ENCODE results near the gene EPN2. TPM values are rescaled to one million over a fixed set of nuclear protein-coding genes. Genes with fewer than 3 reads are reported as not detected.

The EPN2 gene
- total RNA-seq, 1 experiment from 2014 or later, result 10.4 TPM

DNA sequence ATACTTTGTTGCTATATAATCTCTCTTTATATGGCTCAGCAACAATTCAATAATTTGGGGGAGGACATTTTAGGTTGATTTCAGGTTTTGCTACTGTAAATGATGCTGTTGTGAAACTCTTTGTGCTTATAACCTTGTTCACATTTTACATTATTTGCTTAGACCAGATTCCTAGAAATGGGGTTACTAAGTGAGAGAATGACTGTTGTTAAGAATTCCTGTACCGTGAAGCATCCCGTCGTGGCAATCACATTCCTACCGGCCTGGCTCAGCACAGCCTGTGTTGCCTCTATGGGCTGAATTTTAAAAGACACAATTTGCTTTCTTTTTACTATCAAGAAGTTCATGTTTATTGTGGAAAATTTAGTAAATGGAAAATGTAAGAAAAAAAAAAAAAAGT is 94.0 kb downstream of the EPN2 start:
- DNase-seq (ENCODE audit: low spot score), result peak; percentile 69

DNA sequence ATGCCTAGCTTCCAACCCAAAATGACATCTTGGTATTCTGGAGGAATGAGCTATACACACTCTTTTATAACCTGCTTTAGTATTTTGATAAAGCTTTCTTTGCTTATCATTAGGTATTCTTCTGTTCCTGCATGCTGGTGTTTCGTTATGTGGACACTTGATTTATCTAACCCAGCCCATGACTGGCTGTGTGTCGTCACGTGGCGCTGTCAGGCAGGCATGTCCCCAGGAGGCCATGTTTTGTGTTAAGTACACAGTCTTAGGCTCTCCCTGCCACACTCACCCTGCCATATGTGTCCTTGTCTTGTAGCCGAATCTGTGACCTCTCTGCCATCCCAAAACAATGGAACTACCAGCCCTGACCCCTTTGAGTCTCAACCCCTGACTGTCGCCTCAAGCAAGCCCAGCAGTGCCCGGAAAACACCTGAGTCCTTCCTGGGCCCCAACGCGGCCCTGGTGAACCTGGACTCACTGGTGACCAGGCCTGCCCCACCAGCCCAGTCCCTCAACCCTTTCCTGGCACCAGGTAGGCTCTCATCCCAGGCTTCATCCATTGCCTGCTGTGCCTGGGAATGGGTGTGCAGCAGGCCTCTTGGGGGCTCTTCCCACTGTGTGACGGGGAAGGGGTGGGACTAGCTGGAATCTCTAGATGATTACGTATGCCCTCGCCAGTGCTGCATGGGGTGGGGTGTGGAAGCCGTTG is 94.5 kb downstream of the EPN2 start:
- no peak for DNase-seq (ENCODE audit: low spot score)

DNA sequence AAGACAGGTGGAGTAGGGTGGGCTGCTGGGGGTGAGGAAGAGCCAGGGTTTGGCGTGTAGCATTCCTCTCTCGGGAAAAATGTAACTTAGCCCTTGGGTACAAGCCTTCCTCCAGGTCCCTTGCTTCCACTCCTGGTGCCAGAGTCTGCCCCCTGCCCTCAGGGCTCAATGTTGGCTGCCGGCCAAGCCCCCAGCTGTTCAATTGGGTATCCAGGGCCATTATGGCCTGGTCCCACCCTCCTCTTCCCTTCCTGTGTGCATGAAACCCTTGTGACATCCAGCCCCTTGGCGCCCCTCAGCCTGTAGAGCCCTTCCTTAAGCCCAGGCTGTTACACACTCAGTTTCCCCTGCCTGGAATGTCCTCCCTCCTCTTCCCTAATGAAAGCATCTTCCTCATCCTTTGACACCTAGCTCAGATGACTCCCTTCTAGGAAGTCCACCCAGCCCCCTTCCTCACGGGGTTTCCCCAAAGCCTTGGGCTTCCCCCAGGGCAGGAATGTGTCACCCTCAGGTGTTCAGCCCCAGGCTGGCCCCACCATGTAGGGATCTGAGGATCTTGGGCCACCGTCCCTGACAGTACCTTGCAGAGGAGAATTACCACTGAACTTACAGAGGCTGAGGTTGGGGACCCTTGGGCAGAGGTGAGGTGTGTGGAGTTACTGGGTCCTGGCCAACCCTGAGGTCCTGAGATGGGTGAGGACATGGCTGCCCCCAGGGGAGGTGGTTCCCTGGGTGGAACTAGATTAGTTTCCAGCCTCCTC is 95.4 kb downstream of the EPN2 start:
- no peak for DNase-seq (ENCODE audit: low spot score)

DNA sequence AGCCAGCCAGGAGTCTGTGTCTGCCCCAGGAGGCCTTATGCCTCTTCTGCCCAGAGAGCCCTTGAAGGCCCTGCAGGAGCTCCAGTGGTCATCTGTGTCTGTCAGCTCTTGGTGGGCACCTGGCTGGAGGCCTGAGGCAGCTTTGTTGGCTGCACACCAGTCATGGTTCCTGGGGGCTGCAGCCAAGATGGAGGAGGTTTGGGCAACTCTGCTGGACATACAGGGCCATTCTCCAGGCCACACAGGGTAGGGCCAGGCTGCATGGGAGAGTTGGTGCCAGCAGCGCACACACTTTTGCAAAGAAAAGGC is 95.9 kb downstream of the EPN2 start:
- DNase-seq (ENCODE audit: low spot score), result no peak

DNA sequence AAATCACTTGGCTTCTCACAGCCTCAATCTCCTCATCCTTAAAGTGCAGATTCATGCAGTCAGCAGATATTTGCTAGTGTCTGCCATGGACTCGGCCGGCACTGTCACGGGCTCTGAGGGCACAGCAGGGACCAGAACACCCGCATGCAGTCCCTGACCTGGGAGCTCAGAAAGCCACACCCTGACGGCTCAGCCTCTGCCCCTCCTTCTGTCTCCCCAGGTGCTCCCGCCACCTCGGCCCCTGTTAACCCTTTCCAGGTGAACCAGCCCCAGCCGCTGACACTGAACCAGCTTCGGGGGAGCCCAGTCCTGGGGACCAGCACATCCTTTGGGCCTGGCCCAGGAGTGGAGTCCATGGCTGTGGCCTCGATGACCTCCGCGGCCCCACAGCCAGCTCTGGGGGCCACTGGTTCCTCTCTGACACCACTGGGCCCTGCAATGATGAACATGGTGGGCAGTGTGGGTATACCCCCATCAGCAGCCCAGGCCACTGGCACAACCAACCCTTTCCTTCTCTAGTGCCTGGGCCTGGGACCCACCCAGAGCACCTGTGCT is 96.6 kb downstream of the EPN2 start:
- no peak for DNase-seq (ENCODE audit: low spot score)

DNA sequence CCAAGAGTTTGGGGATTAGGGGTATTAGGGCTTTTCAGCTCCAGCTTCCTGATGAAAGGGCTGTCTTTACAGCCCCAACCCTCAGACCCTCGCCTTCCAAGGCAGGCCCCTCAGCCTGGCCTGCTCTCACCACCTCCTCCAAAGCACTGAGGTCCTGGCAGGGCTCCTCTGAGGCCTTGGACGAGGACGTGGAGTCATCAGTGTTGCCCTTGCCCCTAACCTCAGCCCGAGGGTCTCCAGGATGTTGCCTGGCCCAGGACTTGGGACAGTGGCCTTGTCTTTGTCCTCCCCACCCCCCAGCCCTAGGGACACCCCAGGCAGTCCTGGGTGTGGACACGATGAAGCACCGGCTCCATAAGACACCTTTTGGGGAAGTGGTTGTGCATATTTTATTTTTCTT is 97.2 kb downstream of the EPN2 start:
- DNase-seq (ENCODE audit: low spot score), result no peak

DNA sequence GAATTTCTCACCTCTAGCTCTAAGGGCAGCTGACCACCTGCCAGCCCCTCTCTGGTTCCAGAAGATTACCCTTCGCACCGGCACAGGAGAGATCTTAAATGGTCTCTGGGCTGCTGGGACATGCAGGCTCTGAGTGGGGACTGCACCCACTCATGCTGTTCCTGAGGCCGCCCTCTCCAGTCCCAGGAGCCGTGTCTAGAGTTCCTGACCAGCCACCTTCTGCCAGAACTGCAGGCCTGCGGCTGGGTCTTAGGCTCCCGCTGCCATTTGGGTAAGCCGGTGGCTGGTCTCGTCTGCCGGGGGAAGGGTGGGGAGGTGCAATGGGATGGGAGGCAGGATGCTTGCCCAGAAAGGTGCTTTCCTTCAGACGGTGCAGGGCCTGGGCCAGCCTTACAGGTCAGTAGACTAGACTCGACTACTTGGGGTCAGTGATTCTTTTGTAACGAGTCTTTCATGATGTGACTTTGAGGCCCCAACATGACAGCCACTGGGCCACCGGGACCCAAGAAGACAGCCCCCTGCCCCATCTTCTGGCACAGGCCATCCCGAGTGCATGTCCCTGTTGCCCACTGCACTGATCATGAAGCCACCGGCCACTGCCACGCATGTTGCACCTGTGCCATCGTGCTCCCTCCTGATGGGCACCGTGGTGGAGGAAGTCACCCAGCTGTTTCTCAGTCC is 98.9 kb downstream of the EPN2 start:
- DNase-seq (ENCODE audit: low spot score), result no peak

DNA sequence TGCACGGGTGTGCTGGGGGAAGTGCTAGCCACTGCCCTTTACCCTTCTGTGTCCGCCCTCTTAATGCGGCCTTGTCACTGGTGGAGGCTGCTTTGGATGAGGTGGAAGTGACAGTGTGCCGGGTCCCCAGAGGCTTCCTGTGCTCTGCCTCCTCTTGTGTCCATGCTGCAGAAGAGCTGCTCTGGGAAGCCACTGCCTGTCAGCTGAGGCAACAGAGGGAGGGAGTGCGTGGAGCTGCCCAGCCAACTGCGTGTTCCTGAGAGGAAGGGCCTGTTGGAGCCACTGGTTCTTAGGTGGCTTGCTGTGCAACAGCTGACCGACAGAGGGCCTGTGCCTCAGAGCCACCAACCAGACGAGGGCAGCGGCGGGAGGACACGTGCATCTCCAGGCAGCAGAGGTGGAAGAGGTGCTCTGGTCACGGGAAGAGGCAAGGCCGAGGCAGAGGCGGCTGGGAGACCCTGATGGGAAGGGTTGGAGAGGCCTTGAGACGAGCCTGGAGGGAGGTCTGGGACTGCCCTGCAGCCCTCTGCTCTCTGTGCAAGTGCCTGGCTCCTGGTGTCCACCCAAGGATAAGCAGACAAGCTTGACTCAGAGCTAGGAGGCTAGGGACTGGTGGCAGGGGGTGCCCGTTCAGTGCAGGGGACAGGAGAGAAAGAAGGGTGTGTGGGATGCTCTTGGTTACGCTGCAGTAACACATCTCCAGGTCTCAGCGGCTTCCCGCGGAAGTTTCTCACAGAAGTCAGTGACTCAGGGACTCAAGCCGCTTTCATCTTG is 100.0 kb downstream of the EPN2 start:
- DNase-seq (ENCODE audit: low spot score), result no peak

DNA sequence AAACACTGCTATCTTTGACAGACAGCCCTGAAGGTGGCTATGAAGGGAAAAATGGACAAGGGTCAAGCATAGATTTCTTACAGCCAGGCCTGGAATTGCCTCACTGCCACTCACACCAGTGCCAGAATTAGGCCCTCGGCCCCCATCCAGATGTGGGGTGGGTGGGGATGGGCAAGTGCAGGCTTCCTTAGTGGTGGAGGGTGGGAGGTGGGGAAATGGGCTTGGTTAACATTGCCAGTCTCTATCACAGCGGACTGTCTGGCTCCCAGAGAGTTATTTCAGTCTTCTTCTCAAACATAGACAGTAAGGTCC is 100.5 kb downstream of the EPN2 start:
- DNase-seq (ENCODE audit: low spot score), result no peak

DNA sequence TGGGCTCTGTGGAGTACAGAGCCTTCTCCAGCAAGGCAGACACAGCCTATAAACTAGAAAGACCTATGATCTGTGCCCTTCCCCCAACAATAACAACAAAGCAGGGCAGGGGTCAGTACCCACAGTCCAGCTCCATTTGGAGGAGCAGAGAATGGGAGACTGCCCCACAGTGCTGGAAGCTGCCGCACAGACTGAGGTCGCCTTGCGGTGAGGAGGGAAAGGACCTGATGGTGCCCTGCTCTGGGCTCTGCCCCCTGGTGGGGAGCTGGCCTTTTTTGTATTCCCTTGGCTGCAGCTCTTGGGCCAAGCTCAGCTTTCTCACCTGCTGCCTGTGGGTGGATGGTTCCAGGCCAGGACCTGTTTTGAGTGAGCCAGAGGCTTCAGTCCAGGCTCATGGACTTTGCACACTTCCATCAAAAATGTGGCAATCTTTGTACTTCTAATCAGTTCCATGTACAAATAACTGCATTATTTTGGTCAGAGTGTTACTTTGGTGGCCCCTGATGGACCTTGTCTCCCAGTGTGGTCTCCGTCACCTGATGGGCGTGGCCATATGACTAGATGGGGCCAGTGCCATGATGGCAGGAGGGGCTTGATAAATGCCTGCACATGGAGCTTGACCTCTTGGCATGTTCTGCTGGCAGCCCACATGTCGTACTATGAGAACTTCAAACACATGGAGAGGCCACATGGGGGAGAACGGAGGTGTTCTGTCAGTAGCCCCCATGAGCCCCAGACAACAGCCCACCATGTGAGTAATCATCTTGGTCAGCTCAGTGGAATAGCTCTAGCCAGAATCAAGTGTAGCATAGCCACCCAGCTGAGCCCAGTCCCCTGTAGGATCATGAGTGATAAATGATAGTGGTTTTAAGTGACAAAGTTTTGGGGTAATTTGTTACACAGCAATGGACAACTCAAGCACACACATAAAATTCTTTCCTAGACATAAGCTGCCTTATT is 101.1 kb downstream of the EPN2 start:
- DNase-seq (ENCODE audit: low spot score), result peak; percentile 31

DNA sequence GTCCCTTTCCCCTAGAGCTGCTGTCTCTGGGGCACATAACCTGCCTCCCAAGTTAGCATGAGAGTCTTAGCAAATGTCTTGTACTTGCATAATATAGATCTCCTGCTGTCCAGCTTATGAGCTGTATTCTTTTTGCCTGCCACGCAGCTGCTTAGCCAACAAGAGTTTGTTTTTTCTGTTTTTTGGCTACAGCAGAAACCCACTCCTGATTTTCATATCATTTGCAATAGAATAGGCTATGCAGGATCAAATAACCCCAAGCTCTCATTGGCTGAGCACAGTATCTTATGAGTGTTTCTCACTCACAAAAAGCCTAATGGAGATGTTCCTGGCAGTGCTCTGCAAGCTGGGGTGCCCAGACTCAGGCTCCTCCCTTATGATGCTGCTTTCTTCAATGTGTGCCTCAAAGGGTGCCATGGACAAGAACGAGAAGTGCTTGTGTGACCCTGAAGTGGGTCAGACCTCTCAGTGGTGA is 102.2 kb downstream of the EPN2 start:
- DNase-seq (ENCODE audit: low spot score), result no peak

DNA sequence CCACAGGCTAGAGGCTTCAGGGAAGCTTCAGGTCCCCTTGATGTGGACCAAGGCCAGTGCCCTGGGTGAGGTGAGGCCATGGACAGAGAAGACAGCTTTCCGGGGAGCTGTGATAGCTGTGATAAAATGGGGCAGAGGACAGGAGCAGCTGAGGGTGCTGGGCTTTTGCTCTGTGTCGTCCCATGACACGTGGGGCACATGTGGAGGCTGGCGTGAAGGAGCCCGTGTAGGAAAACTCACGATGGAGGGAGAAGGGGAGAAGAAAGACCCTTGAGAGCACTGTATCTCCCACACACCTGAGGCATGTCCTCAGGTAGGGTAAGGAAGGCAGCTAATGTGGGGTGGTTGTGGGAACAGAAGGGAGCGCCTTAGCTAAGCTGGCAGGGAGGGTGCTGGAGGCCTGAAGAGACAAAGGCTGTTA is 104.1 kb downstream of the EPN2 start:
- no peak for DNase-seq (ENCODE audit: low spot score)

DNA sequence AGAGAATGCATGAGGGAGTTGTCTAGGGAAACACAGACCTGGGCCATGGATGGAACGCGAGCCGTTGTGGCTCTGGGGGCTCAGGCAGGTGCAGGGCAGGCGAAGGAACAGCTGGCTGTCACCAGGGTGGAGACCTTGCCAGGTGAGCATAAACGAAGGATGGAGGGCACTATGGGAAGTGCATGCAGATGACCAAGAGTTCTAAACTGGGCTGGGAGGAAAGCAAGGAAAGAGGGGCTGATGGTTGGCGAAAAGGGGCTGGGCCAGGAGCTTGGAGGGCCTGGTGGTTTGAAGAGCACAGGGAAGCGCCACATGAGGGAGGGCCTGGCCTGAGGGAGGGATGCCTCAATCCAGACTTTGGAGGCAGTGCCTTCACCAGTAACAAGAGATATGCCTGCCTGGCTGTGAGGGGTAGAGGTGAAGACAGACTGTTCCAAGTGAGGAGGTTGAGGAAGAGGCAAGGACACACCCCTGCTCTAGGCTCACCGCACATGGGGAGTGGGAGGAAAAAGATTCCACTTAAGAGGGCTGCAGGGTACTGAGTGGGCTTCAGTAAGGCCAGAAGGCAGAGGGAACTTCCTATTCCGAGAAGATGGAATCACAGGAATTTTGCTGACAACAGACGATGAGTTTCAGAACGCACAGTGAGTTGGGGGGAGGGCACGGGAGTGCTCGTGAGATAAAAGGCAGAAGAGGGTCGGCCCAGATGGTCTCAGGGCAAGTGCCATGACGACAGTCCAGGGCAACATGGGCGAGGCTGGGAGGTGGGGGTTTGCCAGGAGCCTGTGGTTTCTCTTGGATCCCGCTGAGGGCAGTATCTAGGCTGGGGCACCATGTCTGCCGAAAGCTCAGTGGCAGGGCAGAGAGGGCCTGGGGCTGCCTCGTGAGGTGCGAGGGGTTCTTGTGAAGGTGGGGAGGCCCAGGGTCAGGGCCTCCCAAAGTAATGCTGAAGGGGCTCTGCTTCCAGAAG is 104.8 kb downstream of the EPN2 start:
- no peak for DNase-seq (ENCODE audit: low spot score)

DNA sequence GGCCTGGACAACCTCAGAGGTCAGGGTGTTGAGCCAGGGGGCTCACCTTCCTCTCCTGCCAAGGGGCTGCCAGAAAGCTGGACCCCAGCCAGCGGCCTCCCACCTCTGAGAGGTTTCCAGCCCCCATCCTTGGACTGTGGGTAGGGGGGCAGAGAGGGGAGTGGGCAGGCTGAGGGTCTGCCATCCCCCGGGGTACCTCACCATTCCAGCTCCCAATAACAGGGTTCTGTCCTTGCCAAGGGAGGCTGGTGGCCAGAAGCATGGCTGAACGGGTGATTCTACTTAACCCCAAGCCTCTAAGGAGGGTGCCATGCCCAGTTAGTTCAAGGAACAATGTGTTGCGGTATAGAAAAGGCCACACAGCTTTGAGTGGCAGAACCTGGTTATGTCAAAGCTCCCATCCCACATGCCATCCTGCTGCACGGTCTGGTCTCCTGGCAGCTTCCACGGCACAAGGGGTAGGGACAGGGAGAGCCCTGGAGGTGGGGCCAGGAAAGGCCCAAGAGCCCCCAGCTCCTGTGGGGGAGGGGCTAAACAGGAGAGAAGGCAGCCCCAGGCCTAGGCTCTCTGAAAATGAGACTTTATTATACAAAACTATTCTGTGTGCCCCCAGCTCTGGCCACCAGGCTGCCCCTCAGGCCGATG is 105.6 kb downstream of the EPN2 start:
- DNase-seq (ENCODE audit: low spot score), result no peak

DNA sequence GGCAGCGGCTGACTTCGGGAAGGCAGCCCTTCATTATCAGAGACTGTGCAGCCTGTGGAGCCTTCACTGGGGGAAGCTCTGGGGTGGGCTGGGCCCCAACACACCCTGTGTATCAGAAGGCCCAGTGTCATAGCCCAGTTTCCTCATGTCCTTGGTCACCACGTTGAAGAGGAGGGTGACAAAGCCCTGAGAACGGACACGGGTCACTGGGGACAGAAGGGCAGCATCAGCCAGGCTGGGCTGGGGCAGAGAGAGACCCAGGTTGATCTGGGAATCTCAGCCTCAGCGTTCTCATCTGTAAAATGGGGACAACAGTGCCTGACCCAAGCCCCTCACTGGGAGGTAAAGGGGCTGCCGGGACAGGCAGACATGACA is 106.1 kb downstream of the EPN2 start:
- DNase-seq (ENCODE audit: low spot score), result no peak

DNA sequence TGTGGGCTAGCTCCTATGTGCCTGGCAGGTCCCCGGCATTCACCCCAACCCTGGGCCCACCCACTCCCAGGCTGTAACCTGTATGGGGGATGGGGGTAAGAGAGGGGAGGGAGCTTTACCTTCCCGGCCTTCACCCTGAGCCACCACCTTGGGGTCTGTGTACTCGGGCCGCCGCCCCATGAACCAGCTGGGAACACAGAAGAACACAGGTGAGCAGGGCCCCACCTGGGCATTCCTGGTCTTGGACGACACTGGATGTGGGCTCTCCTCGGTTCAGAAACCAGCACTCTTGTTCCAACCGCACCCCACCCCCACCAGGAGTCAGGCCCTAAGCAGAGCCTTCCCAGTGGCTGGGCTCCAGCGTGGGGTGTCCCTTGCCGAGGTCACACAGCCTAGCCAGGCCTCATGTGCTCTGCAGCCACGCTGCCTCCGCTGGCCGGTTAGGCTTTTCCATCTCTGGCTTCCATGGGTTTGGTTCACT is 106.5 kb downstream of the EPN2 start:
- DNase-seq (ENCODE audit: low spot score), result no peak

DNA sequence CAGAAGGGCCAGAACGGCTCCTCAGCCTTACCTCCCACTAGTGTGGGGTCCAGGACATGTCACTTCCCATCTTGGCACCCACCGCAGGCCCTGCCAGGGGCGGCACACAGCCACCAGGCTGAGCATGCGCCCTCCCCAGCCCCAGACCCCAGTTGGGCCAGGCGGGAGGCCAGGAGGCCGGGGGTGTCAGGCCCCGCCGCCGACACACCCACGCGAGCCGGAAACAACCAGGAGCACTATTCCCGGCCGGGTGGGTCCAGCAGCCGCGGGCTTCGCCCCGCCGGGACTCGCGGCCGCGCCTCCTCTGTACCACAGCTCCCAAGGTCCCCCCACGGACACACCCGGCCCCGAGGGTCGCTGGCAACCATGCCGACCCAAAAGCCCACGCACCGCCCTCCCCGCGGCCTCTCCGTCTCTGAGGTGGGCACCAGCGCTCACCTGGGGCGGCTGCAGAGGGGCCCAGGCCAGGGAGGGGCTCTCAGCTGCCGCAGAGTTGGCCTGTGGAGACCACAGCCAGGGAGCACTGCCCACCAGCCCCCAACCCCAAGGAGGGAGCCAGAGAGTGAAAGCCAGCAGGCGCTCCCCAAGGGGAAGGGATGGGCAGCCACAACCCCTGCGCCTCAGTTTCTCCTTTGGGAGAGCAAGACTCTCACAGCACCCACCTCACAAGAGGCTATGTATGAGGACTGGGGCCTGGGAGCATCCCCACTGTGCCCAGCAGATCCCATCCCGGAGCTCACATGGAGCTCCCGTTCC is 107.3 kb downstream of the EPN2 start:
- DNase-seq (ENCODE audit: low spot score), result no peak

DNA sequence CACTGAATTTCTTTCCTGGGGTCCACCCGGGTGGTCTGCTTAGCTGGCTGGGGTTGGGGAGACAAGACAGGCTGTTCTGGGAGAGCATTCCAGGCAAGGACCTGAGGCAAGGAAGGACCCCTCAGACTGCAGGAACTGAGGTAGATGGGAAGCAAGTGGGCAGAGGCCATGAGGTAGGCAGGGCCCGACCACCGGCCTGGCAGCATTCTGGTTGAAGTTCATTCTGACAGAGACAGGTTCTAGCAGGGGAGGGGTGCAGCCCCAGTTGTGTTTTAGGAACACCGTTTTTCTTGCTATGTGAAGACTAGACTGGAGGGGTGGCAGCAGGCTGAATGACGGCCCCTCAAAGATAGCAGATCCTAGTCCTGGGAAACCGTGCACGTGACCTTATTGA is 107.9 kb downstream of the EPN2 start:
- no peak for DNase-seq (ENCODE audit: low spot score)

Data from A172 (cell line).